GM21381 (cell line): Measurements from ENCODE around the gene JRKL.
A peak's percentile ranks its signal among the peaks of the same experiment; 100 is the strongest.
"Not testable (repeated sequence)": the region's sequence is repeated elsewhere in the genome, so short reads cannot be mapped to it uniquely, and the experiment has no call there.

ENCODE experiments used
- ATAC-seq: cut with Tn5 transposase; IDR thresholded peaks from one replicate; pipeline ENCODE4 v1.9.1; 2021; ENCODE audit warnings: mild to moderate bottlenecking, moderate library complexity; ENCODE audit not compliant: unreplicated experiment

Gene JRKL

DNA sequence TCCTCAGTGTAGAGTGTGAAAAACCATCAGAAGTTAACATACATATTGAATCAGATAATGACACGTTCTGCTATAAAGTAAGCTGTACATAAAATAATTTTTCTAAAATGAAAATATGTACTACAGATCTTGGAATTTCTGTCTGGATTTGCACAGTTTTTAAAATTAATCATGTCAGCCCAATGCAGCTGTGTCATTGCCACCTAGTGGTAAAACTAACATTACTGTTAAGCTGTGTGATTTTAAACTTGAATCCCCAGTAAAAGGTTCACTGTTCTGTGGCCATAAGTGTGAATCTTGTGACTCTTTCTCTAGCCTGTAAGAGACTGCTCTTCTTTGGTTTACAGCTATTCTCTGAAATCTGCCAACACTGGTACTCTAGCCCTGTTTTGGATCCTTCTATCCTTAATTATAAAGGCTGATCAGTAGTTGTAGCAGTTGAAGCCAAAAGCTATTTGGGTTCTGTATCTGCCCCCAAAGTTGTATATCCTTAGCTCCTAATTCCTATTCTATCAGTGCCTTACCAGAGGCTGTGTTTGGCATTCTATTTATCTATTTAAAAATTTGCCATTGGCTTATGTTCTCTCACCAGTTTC is 4.0 kb downstream of the JRKL start:
- no peak for ATAC-seq

DNA sequence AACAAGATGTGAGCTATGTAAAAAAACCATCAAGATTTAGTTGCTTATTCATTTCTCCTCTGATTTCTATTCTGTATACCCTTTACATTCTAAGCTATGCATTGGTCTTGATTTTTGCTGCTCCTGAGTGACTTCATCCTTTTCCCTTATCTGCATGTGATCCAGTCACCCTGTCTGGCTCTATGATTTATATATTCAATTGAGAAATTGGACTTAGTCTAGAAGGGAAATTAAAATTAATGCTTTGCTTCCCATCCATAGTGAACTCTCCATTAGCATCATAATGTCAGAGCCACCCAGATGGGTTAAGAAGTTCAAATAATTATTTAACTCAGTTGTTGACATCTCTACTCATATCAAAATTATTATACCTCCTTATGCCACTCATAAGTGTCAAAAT is 5.0 kb downstream of the JRKL start:
- no peak for ATAC-seq

DNA sequence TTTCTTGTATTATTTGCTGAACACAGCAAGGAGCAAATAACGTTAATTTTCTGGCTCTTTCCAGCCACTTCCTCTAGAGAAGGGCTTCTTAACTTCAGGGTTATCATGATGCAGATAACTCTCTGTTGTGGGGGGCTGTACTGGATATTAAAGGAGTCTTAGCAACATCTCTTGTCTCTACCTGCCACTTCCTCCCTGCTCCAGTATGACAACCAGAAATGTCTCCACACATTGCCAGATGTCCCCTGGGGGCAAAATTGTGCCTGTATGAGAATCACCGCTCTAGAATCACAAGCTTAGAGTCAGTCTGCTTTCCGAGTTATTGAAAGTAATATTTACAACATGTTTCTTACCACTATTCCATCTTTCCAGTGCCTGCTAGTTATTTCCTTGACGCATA is 6.8 kb downstream of the JRKL start:
- no peak for ATAC-seq

DNA sequence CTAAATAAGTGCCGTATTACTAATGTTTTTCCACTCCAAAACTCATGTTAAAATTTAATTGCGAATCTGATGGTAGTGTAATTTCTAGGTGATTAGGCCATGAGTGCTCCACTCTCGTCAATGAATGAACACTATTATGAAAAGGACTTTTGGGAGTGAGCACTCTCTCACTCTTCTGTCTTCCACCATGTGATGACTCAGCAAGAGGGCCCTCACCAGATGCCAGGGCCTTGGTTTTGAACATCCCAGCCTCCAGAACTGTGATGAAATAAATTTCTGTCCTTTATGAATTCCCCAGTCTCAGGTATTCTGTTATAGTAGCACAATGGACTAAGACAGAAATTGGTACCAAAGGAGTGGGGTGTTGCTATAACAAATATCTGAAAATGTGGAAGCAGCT is 8.1 kb downstream of the JRKL start:
- no peak for ATAC-seq

DNA sequence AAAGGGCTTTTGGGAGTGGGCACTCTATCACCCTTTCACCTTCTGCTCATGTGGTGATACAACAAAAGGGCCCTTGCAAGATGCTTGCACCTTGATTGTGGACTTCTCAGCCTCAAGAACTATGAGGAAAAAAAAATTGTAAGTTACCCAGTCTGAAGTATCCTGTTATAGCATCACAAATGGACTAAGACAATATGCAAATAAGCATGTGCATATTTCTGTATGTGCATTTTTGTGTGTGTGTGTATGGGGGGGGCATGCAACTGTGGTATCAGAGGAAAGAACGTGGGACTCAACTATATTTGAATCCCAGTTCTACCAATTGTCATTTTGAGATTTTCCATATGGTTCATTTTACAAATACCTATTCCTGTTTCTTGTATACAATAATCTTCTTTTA is 10.9 kb downstream of the JRKL start:
- no peak for ATAC-seq

DNA sequence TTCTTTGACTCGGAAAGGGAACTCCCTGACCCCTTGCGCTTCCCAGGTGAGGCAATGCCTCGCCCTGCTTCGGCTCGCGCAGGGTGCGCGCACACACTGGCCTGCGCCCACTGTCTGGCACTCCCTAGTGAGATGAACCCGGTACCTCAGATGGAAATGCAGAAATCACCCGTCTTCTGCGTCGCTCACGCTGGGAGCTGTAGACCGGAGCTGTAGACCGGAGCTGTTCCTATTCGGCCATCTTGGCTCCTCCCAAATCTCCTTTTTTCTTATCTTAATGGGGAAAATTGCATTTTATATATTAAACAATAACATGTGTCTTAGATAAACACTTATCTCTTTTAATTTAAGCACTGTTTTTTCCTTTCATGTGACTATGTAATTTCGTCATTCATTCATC is 21.6 kb downstream of the JRKL start:
- not testable (repeated sequence) for ATAC-seq

DNA sequence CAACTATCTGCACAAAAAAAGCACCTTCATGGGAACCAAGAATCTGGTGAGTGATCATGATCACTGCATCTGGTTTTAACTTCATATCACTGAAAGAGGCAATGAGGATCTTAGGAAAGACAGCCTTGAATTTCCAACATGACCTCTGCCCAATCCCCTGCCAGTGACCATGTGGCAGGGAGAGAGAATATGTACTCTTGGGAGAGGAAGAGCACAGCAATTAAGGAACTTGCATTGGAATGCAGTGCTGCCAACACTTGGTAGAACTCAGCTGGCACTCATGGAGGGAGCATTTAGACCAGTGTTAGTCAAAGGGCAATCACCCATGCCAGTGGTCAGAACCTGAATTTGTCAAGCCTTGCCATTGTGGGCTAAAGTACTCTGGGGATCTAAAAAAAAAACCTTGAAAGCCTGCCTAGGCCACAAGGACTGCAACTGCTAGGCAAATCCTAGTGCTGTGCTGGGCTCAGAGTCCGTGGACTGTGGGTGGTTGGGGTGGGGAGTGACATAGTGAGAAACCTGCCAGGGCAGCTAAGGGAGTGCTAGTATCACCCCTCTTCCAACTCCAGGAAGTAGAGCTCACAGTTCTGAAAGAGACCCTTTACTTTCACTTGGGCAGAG is 23.1 kb downstream of the JRKL start:
- peak; percentile 58 for ATAC-seq

DNA sequence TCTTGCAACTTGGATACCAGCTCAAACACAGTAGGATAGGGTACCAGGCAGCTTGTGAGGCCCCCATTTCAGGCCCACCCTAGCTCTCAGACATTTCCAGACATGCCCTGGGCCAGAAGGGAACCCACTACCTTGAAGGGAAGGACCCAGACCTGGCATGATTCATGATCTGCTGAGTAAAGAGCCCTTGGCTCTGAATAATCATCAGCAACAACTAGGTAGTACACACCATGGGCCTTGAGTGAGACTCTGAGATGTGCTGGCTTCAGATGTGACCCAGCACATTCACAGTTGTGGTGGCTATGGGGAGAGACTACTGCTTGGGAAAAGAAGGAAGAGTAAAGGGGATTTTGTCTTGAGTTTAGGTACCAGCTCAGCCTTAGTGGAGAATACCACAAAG is 23.6 kb downstream of the JRKL start:
- no peak for ATAC-seq

DNA sequence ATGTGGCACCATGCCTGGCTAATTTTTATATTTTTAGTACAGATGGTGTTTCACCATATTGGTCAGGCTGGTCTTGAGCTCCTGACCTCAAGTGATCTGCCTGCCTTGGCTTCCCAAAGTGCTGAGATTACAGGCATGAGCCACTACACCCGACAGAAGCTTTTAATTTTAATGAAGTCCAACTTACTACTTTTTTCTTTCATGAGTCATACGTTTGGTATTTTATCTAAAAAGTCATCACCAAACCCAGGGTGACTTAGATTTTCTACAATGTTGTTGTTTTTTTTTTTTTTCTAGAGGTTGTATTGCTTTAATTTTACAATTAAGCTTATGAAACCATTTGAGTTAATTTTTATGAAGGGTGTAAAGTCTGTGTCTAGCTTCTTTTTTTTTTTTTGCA is 34.9 kb downstream of the JRKL start:
- ATAC-seq = no peak

DNA sequence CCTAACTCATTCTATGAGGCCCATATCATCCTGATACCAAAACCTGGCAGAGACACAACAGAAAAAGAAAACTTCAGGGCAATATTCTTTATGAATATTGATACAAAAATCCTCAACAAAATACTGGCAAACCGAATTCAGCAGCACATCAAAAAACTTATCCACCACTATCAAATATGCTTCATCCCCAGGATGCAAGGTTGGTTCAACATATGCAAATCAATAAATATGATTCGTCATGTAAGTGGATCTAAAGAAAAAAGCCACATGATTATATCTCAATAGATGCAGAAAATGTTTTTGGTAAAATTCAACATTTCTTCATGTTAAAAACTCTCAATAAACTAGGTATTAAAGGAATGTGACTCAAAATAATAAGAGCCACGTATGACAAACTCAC is 40.9 kb downstream of the JRKL start:
- no peak for ATAC-seq

DNA sequence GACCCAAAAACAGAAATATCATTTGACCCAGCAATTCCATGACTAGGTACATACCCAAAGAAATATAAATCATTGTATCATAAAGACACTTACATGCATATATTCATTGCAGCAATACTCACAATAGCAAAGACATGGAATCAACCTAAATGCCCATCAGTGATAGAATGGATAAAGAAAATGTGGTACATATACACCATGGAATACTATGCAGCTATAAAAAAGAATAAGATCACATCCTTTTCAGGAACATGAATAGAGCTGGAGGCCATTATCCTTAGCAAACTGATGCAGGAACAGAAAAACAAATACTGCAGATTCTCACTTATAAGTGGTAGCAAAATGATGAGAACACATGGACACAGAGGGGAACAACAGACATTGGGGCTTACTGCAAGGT is 42.8 kb downstream of the JRKL start:
- not testable (repeated sequence) for ATAC-seq
